OCI-LY1 (cell line): ENCODE results near the gene CNOT8.

Source experiments
- CTCF ChIP-seq: fragments of 200-600 bp; sonication (generic), shearing (Covaris generic); IDR thresholded peaks from 2 replicates; pipeline ENCODE4 v1.5.1; 2017; ENCODE audit warnings: mild to moderate bottlenecking, antibody characterized with exemption, low read length, moderate library complexity, mixed read lengths
- EZH2 ChIP-seq: fragments of 200-600 bp; sonication (generic), shearing (Covaris generic); IDR thresholded peaks from 2 replicates; pipeline ENCODE4 v1.8.0; 2017; ENCODE audit warnings: borderline replicate concordance, mixed run types, mild to moderate bottlenecking, antibody characterized with exemption, low read length, moderate library complexity, mixed read lengths

GRCh38 chr5:154831451-154831850 lies 27.0 kb upstream of the CNOT8 start:
- TF ChIP-seq CTCF, result no peak
- TF ChIP-seq EZH2, result no peak
